ENCODE measurements around the gene KCNIP4.
A peak's percentile ranks its signal among the peaks of the same experiment; 100 is the strongest.

Gene KCNIP4

GRCh38 chr4:21469438-21470300 lies 478.9 kb downstream of the KCNIP4 start:
- Histone ChIP-seq H3K36me3 (ENCODE audit: insufficient read depth) (no peaks in the 10 kb centered on the region), H4K20me1 (ENCODE audit: insufficient read depth) (no peaks in the 10 kb centered on the region), H2AFZ (ENCODE audit: low read depth) (no peak overlapping the region), H3K27ac (peak overlapping the region; percentile 55; the same call in 1 of the 2 replicates), H3K9ac (no peak overlapping the region), H3K27me3 (ENCODE audit: insufficient read depth, low read depth) (no peaks in the 10 kb centered on the region), H3K4me1 (ENCODE audit: low read depth, poor library complexity, severe bottlenecking) (peaks cover 26% of the 10 kb centered on the region), H3K4me2 (peak overlapping the region; percentile 25; the same call in 1 of the 2 replicates), H3K79me2 (ENCODE audit: insufficient read depth, low read depth) (no peaks in the 10 kb centered on the region), H3K4me3 (IDR thresholded peaks at IDR 0.05; ENCODE audit: insufficient read depth, low read depth, low read length) (no peak overlapping the region)
- peak; percentile 47 for TF ChIP-seq CTCF (conservative IDR thresholded peaks at IDR 0.05; ENCODE audit: low read depth, low read length)

- H3K4me1 ChIP-seq (ENCODE audit: low read depth, poor library complexity, severe bottlenecking): peaks cover 26% of the 10 kb centered on the region
- H3K27me3 ChIP-seq (ENCODE audit: insufficient read depth, low read depth): no peaks in the 10 kb centered on the region
- H2AFZ ChIP-seq (ENCODE audit: low read depth): no peak overlapping the region
- no peak overlapping the region for H3K4me2 ChIP-seq
- no peak for TF ChIP-seq CTCF (conservative IDR thresholded peaks at IDR 0.05; ENCODE audit: low read depth, low read length)
- no peaks in the 10 kb centered on the region for H3K36me3 ChIP-seq (ENCODE audit: insufficient read depth)
- H3K79me2 ChIP-seq (ENCODE audit: insufficient read depth, low read depth): no peaks in the 10 kb centered on the region
- no peak overlapping the region for H3K4me3 ChIP-seq (IDR thresholded peaks at IDR 0.05; ENCODE audit: insufficient read depth, low read depth, low read length)
- H3K27ac ChIP-seq: no peak overlapping the region
- no peaks in the 10 kb centered on the region for H4K20me1 ChIP-seq (ENCODE audit: insufficient read depth)
- no peak overlapping the region for H3K9ac ChIP-seq
These were observed 481.0 kb downstream of the KCNIP4 start for GRCh38 chr4:21467551-21467950.

- Histone ChIP-seq H3K27me3 (ENCODE audit: insufficient read depth, low read depth) (no peaks in the 10 kb centered on the region), H3K36me3 (ENCODE audit: insufficient read depth) (no peaks in the 10 kb centered on the region), H2AFZ (ENCODE audit: low read depth) (no peak overlapping the region), H3K9ac (no peak overlapping the region), H4K20me1 (ENCODE audit: insufficient read depth) (no peaks in the 10 kb centered on the region), H3K27ac (no peak overlapping the region), H3K4me1 (ENCODE audit: low read depth, poor library complexity, severe bottlenecking) (peaks cover 10% of the 10 kb centered on the region), H3K79me2 (ENCODE audit: insufficient read depth, low read depth) (no peaks in the 10 kb centered on the region), H3K4me2 (no peak overlapping the region), H3K4me3 (IDR thresholded peaks at IDR 0.05; ENCODE audit: insufficient read depth, low read depth, low read length) (no peak overlapping the region)
- TF ChIP-seq CTCF (conservative IDR thresholded peaks at IDR 0.05; ENCODE audit: low read depth, low read length): no peak
These were observed 491.3 kb downstream of the KCNIP4 start for GRCh38 chr4:21457086-21457840.

- H3K36me3 ChIP-seq (ENCODE audit: insufficient read depth): no peaks in the 10 kb centered on the region
- no peak overlapping the region for H3K4me3 ChIP-seq (IDR thresholded peaks at IDR 0.05; ENCODE audit: insufficient read depth, low read depth, low read length)
- TF ChIP-seq CTCF (conservative IDR thresholded peaks at IDR 0.05; ENCODE audit: low read depth, low read length): no peak
- H2AFZ ChIP-seq (ENCODE audit: low read depth): no peak overlapping the region
- H3K27ac ChIP-seq: no peak overlapping the region
- no peak overlapping the region for H3K4me2 ChIP-seq
- H3K4me1 ChIP-seq (ENCODE audit: low read depth, poor library complexity, severe bottlenecking): peaks cover 33% of the 10 kb centered on the region
- H3K9ac ChIP-seq: no peak overlapping the region
- no peaks in the 10 kb centered on the region for H3K79me2 ChIP-seq (ENCODE audit: insufficient read depth, low read depth)
- no peaks in the 10 kb centered on the region for H4K20me1 ChIP-seq (ENCODE audit: insufficient read depth)
- no peaks in the 10 kb centered on the region for H3K27me3 ChIP-seq (ENCODE audit: insufficient read depth, low read depth)
These were observed 493.7 kb downstream of the KCNIP4 start for GRCh38 chr4:21454831-21455230.

Measured in KMS-11 (cell line).